ENCODE measurements around the gene TOMM22.

Gene TOMM22

DNA sequence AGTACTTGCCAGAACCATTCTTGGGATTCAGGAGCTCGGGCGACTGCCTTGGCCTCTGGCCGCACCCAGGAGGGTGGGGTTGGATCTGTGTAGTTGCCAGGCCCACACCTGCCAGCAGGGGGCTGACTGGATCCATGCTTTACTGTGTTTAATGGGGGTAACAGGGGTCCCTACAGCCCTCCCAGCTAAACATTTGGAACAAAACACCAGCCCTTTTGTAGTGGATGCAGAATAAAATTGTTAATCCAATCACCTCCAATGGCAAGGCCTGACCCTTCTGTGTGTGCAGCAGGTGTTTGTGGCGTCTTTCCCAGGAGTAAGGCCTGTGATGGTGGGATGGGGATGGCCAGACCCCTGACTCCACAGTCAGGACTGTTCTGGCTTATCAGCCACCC lies 51.6 kb downstream of the TOMM22 start:
- DNase-seq: peak in 27 of 58 donors; percentile 20 to 80 (median 49)

DNA sequence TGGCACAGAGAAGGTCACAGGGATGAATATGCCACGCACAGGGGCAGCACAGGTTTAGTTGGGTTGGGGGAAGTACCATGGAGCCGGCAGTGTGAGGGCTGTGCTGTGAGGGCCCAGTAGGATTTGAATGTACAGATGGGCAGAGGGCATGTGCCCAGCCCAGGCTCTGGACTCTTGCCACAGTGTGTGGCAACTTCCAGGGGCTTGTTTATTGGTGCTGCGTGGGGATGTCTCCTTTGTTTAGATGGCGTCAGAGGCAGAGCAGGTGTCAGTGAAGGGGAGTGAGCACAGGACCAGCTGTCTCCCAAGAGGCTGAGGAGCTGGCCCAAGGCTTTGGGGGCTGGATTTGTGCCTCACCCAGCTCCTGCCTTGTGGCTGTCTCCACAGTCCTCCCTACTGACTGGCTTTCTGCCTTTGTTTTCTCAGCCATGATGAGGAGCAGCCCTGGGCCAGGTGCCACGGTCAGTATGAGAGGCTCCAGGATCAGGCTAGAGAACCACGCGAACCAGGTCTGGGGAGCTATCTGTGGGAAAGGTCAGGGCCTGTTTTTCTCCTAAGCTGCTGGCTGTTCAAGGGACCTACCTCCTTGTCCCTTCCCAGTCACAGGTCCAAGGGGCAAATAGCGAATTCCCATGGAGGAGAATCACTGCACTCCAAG lies 52.1 kb downstream of the TOMM22 start:
- peak in 54 of 58 donors; percentile 28 to 95 (median 82) for DNase-seq

DNA sequence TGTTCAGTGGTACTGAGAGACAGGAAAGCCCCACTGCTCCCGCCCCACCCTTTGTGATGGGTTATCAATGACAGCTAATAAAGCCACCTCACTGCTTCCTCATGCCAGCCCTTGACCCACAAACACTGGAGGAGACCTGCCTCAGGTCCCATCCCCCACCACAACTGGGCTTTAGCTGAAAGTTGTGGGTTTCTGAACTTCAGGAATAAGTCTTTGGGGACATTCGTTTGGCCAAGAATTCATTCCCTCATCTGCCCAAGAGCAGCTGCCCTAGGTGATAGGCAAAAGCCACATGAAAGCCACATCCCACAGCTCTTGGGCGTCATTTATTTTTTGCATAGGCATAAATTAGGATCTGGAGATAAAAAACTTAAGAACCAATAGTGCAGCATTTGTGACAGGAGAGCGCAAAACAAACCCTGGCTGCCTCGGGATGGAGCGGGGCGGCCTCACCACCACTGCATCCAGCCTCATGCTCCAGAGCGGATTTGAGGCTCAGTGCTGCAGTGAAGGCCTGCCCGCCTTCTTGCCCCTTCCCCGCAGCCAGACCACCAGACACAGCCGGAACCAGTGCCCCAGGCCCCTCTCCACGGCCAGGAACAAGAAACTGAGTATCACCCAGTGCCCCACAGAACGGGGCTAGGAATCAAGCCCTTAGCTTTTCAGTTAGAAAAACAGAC lies 52.8 kb downstream of the TOMM22 start:
- DNase-seq: no peak

Measured in anterior cingulate cortex (tissue), 58 donors.